SK-N-SH (cell line): ENCODE data around the gene PSMB2. TPM values are rescaled to one million over a fixed set of nuclear protein-coding genes. Genes with fewer than 3 reads are reported as not detected.

Experiments
- CTCF ChIA-PET: fragments of 300-600, 350-600 bp; formaldehyde crosslinking; extraction: SDS; loops from one replicate; lab custom pipeline; 2021; lab: Yijun Ruan, JAX
- POLR2A ChIA-PET: fragments of 350-600 bp; sonication (Branson Sonifier 250); formaldehyde crosslinking; extraction: SDS; loops from one replicate; lab custom pipeline; 2020; ENCODE audit warnings: antibody characterized with exemption, inconsistent platforms; lab: Yijun Ruan, JAX
- DNase-seq: peaks from one replicate; pipeline ENCODE4 v3.0.0; 2012
- H2AFZ ChIP-seq: fragments of 200-600 bp; sonication (generic); 2 replicates; pipeline ENCODE4 v1.8.1; 2016; ENCODE audit warnings: antibody characterized with exemption, mild to moderate bottlenecking, low read depth
- H3F3A ChIP-seq: fragments of 200-600 bp; sonication (generic); replicated peaks from 2 replicates; pipeline ENCODE3; 2016; ENCODE audit warnings: antibody characterized with exemption, mild to moderate bottlenecking; ENCODE audit not compliant: insufficient read depth
- H3K27ac ChIP-seq, 2 experiments: fragments of 200-500 bp in 1 of 2; fragments of 200-600 bp in 1 of 2; sonication (Bioruptor generic) in 1 of 2; sonication (generic), shearing (Covaris generic) in 1 of 2; 2 replicates each; pipeline versions ENCODE4 v1.5.1 to v1.6.1; 2014 to 2016; ENCODE audit warnings: low read depth in 2 of 2, inconsistent platforms in 1 of 2, low read length in 1 of 2, mild to moderate bottlenecking in 1 of 2, mixed read lengths in 1 of 2
- H3K27me3 ChIP-seq: fragments of 200-600 bp; sonication (generic), shearing (Covaris generic); 2 replicates; pipeline ENCODE4 v1.6.1; 2016; ENCODE audit warnings: mixed run types; ENCODE audit not compliant: insufficient read depth
- H3K36me3 ChIP-seq, 2 experiments: fragments of 200-500 bp in 1 of 2; fragments of 200-600 bp in 1 of 2; sonication (Bioruptor generic) in 1 of 2; sonication (generic) in 1 of 2; replicated peaks in 1 of 2; 2 replicates each; pipeline versions ENCODE3 to v1.5.1; 2014 to 2016; ENCODE audit warnings: low read length in 1 of 2, mild to moderate bottlenecking in 1 of 2; ENCODE audit not compliant: insufficient read depth in 2 of 2, control insufficient read depth in 1 of 2
- H3K4me1 ChIP-seq, 2 experiments: fragments of 200-500 bp in 1 of 2; fragments of 200-600 bp in 1 of 2; sonication (Bioruptor generic) in 1 of 2; sonication (generic), shearing (Covaris generic) in 1 of 2; 2 replicates each; pipeline versions ENCODE4 v1.5.1 to v1.6.1; 2014 to 2016; ENCODE audit warnings: low read depth in 1 of 2, low read length in 1 of 2, mixed run types in 1 of 2; ENCODE audit not compliant: insufficient read depth in 2 of 2, control insufficient read depth in 1 of 2
- H3K4me2 ChIP-seq: fragments of 200-600 bp; sonication (generic), shearing (Covaris generic); 2 replicates; pipeline ENCODE4 v1.6.1; 2017; ENCODE audit warnings: mixed run types
- H3K4me3 ChIP-seq, 2 experiments: fragments of 200-500 bp in 1 of 2; fragments of 200-600 bp in 1 of 2; sonication (Bioruptor generic) in 1 of 2; sonication (generic), shearing (Covaris generic) in 1 of 2; 2 replicates each; pipeline versions ENCODE4 v1.5.1 to v1.8.1; 2014 to 2016; ENCODE audit warnings: low read depth in 2 of 2, inconsistent platforms in 1 of 2, low read length in 1 of 2, mild to moderate bottlenecking in 1 of 2, mixed read lengths in 1 of 2, moderate library complexity in 1 of 2
- H3K79me2 ChIP-seq: fragments of 200-600 bp; sonication (generic); 2 replicates; pipeline ENCODE4 v1.8.1; 2017; ENCODE audit warnings: mild to moderate bottlenecking; ENCODE audit not compliant: insufficient read depth
- H3K9ac ChIP-seq: fragments of 200-600 bp; sonication (generic); 2 replicates; pipeline ENCODE4 v1.6.1; 2017; ENCODE audit warnings: mixed run types
- H3K9me2 ChIP-seq: fragments of 200-600 bp; sonication (generic); 2 replicates; pipeline ENCODE4 v1.6.1; 2017; ENCODE audit warnings: mixed run types
- H3K9me3 ChIP-seq: fragments of 200-600 bp; sonication (generic); 2 replicates; pipeline ENCODE4 v1.6.1; 2017; ENCODE audit warnings: mixed run types, mild to moderate bottlenecking, moderate library complexity
- H4K20me1 ChIP-seq: fragments of 200-600 bp; sonication (generic); 2 replicates; pipeline ENCODE4 v1.6.1; 2017; ENCODE audit warnings: mild to moderate bottlenecking, mixed run types; ENCODE audit not compliant: insufficient read depth
- CTCF ChIP-seq: fragments of 200-600 bp; sonication (generic); IDR thresholded peaks from 2 replicates; pipeline ENCODE4 v1.6.1; 2017; ENCODE audit warnings: antibody characterized with exemption, mild to moderate bottlenecking, moderate library complexity
- EP300 ChIP-seq, 2 experiments: IDR thresholded peaks; 2 replicates each; pipeline versions ENCODE4 v1.4.0 to v1.6.1; 2012; ENCODE audit warnings: borderline replicate concordance in 1 of 2, low read depth in 1 of 2, low read length in 1 of 2
- GATA2 ChIP-seq: sonication (generic); formaldehyde crosslinking; IDR thresholded peaks from 2 replicates; pipeline ENCODE4 v1.5.0; 2020; ENCODE audit warnings: mild to moderate bottlenecking, missing genetic modification reagents
- JUND ChIP-seq: IDR thresholded peaks from 2 replicates; pipeline ENCODE4 v1.4.0; 2012
- MEF2A ChIP-seq: IDR thresholded peaks from 2 replicates; pipeline ENCODE4 v1.4.0; 2012; ENCODE audit warnings: low read depth, borderline replicate concordance
- PBX3 ChIP-seq: IDR thresholded peaks from 2 replicates; pipeline ENCODE4; 2012
- RAD21 ChIP-seq: IDR thresholded peaks from 2 replicates; pipeline ENCODE4 v1.6.1; 2012; ENCODE audit warnings: mild to moderate bottlenecking, low read length
- SIN3A ChIP-seq: IDR thresholded peaks from 2 replicates; pipeline ENCODE4 v1.6.1; 2012; ENCODE audit warnings: low read depth, mild to moderate bottlenecking, low read length, moderate library complexity, borderline replicate concordance
- TAF1 ChIP-seq: IDR thresholded peaks from 2 replicates; pipeline ENCODE4 v1.6.1; 2012; ENCODE audit warnings: low read depth, mild to moderate bottlenecking, low read length, moderate library complexity, borderline replicate concordance
- TCF12 ChIP-seq: IDR thresholded peaks from 2 replicates; pipeline ENCODE4 v1.4.0; 2012
- USF1 ChIP-seq: IDR thresholded peaks from 2 replicates; pipeline ENCODE4 v1.4.0; 2012; ENCODE audit warnings: low read depth, borderline replicate concordance
- USF2 ChIP-seq: fragments of 150-350 bp; IDR thresholded peaks from 2 replicates; pipeline ENCODE4 v1.6.1; 2017; ENCODE audit warnings: antibody characterized with exemption, low read length, low read depth, borderline replicate concordance
- ZBTB33 ChIP-seq: IDR thresholded peaks from 2 replicates; pipeline ENCODE4 v1.4.0; 2012; ENCODE audit warnings: low read depth, borderline replicate concordance
- WGBS: methylation state at CpG from one replicate; pipeline ENCODE4 v1.1.6; 2017; ENCODE audit warnings: low lambda C conversion rate; 5-methylcytosine and 5-hydroxymethylcytosine counted together
- polyA plus RNA-seq, 3 experiments: library from polyadenylated mRNA; depleted of rRNA; stranded (reverse); fragments of >200 nt; gene quantifications; 2 replicates each; pipeline ENCODE4 v1.2.3, GENCODE V29; 2012

Gene PSMB2
- polyA plus RNA-seq, 1 of the 3 experiments (the other 2 are of a cell fraction): 83.5 TPM

GRCh38 chr1:35595684-35596083 lies 45.6 kb downstream of the PSMB2 start:
- Histone ChIP-seq H3K9ac (no peak overlapping the region), H3K27me3 (no peaks in the 10 kb centered on the region), H3K9me2 (no peaks in the 10 kb centered on the region), H3K4me2 (no peak overlapping the region), H3K9me3 (no peaks in the 10 kb centered on the region), H3K4me3 (no peak overlapping the region), H3K79me2 (no peaks in the 10 kb centered on the region), H4K20me1 (no peaks in the 10 kb centered on the region), H3K36me3 (peaks cover 6 to 7% of the 10 kb centered on the region in 2 experiments), H3K27ac (no peak overlapping the region), H3F3A (peaks cover 5% of the 10 kb centered on the region), H2AFZ (no peak overlapping the region), H3K4me1 (peaks cover 0 to 4% of the 10 kb centered on the region in 2 experiments; a peak in 1 of 4 replicates)
- no peak for DNase-seq
- no peak for TF ChIP-seq USF1
- TF ChIP-seq JUND: no peak
- TF ChIP-seq GATA2 (CRISPR knock-in tag): no peak
- TF ChIP-seq RAD21: no peak
- TF ChIP-seq MEF2A: no peak
- TF ChIP-seq EP300 (IDR thresholded peaks at IDR 0.05; ENCODE audit: borderline replicate concordance in 1 of 2, low read depth in 1 of 2, low read length in 1 of 2): no peak
- no peak for TF ChIP-seq PBX3
- no peak for TF ChIP-seq TCF12
- TF ChIP-seq USF2: no peak
- TF ChIP-seq TAF1: no peak
- TF ChIP-seq ZBTB33: no peak
- no peak for TF ChIP-seq SIN3A
- no peak for TF ChIP-seq CTCF
- CTCF ChIA-PET: no interaction called here
- POLR2A ChIA-PET: no interaction called here
- WGBS: 95% methylated on average over 7 of the region's 7 CpGs
